GM12872 (cell line): Measurements from ENCODE around the gene TRMT11.

Experiments used
- CTCF ChIP-seq: IDR thresholded peaks from 3 replicates; pipeline ENCODE4 v1.5.1; 2011; ENCODE audit warnings: low read depth, mild to moderate bottlenecking, low read length, moderate library complexity; ENCODE audit not compliant: insufficient read depth

Gene TRMT11

DNA sequence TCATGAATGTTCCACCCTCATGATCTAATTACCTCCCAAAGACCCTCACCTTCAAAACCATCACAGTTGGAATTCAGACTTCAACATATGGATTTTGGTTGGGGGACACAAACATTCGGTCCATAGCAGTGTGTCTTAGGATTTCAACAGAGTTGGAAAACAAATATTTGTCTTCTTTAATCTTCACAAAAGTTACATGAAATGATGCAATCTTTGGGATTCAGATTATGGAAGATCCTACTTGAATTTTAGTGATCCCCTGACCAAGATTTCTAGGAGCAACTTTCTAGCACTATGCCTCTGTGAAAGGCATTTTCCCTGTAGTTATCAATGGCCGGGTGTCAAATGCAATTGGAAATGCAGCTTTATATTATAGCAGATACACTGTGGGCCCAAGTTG, 86.5 kb downstream of the TRMT11 start:
- TF ChIP-seq CTCF = no peak

- TF ChIP-seq CTCF = no peak
Measured at GRCh38 chr6:126075335-126076071, 89.2 kb downstream of the TRMT11 start.

DNA sequence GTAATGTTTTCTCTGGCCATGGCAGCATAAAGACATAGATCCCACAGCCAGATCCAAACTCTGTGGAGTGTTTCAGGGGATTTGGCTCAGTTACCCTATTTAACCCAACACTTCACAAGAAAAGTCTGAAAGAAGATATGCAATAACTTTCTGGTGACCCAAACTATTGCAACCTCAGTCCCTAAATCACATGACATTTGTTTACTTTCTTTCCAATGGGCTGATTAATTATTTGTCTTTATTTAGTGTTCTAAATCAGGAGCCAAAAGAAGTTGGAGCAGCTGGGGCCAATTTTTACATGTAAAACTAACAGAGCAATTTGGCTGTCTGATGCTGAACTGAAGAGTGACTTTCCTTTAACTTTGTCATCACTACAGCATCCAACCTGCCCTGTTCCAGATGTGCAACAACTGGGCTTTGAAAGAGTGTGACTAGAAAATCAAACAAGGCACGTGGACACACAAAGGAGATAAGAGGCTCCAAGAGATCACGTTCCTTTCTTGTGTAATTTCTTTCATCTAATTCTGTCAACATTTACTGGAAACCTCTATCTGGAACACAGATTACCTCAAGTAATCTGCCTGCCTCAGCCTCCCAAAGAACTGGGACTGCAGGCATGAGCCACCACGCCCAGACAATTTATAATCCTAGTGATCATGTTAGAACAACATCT, 90.8 kb downstream of the TRMT11 start:
- no peak for TF ChIP-seq CTCF

- TF ChIP-seq CTCF = no peak
Measured at GRCh38 chr6:126077810-126078776, 91.8 kb downstream of the TRMT11 start.

- no peak for TF ChIP-seq CTCF
Measured at GRCh38 chr6:126083875-126084274, 97.5 kb downstream of the TRMT11 start.

DNA sequence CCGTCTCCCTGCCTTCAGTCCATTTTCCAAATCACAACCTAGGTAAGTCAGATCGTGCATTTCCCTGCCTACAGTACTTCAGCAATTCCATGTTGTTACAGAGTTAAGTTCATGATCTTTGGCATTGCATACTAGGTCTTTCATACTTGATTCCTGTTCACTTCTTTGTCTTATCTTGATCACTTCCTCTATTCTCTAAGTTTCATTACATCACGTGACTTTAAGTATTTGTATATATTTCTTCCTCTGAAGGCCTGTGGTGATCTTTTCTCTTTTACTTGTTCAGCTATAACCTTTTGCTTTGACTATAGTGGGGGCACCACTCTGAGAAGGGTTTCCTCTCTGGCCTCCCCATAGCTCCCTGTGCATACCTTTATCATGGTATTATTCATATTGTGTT, 100.2 kb downstream of the TRMT11 start:
- TF ChIP-seq CTCF = no peak
